WTC11 (cell line): ENCODE data around the gene TMEM131L. TPM values are rescaled to one million over a fixed set of nuclear protein-coding genes. Genes with fewer than 3 reads are reported as not detected.

Experiments
- ATAC-seq: fragments of 200-7000 bp; cut with Tn5 transposase; 2 replicates; pipeline ENCODE4 v1.10.0; 2021; ENCODE audit warnings: mild to moderate bottlenecking, moderate library complexity
- CTCF ChIA-PET: fragments of 300-600 bp; sonication (Branson Sonifier 250); formaldehyde crosslinking; loops from one replicate; lab custom pipeline; 2021; ENCODE audit warnings: antibody characterized with exemption; lab: Charles Lee
- POLR2A ChIA-PET: fragments of 350-600 bp; sonication (Branson Sonifier 250); formaldehyde crosslinking; loops from one replicate; lab custom pipeline; 2021; ENCODE audit warnings: antibody characterized with exemption; lab: Charles Lee
- DNase-seq: peaks from one replicate; pipeline ENCODE4 v3.0.0; 2021; ENCODE audit warnings: low spot score
- H3K27ac Mint-ChIP-seq: 2 replicates; pipeline ENCODE4 v1.8.0; 2021; ENCODE audit warnings: mixed read lengths
- H3K27me3 Mint-ChIP-seq: 2 replicates; pipeline ENCODE4 v1.8.0; 2021; ENCODE audit warnings: low read depth, mild to moderate bottlenecking, moderate library complexity, mixed read lengths
- H3K36me3 Mint-ChIP-seq: 2 replicates; pipeline ENCODE4 v1.8.0; 2021; ENCODE audit warnings: mixed read lengths
- H3K4me1 Mint-ChIP-seq: 2 replicates; pipeline ENCODE4 v1.8.0; 2022; ENCODE audit warnings: mixed read lengths
- H3K4me3 Mint-ChIP-seq: 2 replicates; pipeline ENCODE4 v1.8.0; 2021; ENCODE audit warnings: mild to moderate bottlenecking, moderate library complexity, mixed read lengths
- H3K9me3 Mint-ChIP-seq: 2 replicates; pipeline ENCODE4 v1.8.0; 2021; ENCODE audit warnings: mixed read lengths
- ATF3 ChIP-seq: sonication (generic); formaldehyde crosslinking; conservative IDR thresholded peaks from 2 replicates; pipeline ENCODE4 v1.8.1; 2022; ENCODE audit warnings: mild to moderate bottlenecking, missing genetic modification reagents
- ATF6 ChIP-seq: sonication (generic); formaldehyde crosslinking; IDR thresholded peaks from 2 replicates; pipeline ENCODE4 v1.8.1; 2023; ENCODE audit warnings: mild to moderate bottlenecking, missing genetic modification reagents
- CBFB ChIP-seq: sonication (generic); formaldehyde crosslinking; IDR thresholded peaks from 2 replicates; pipeline ENCODE4 v1.8.1; 2022; ENCODE audit warnings: mild to moderate bottlenecking, low read depth, missing genetic modification reagents
- E2F4 ChIP-seq: sonication (generic); formaldehyde crosslinking; IDR thresholded peaks from 2 replicates; pipeline ENCODE4 v1.8.1; 2022; ENCODE audit warnings: low read depth, mild to moderate bottlenecking, moderate library complexity, missing genetic modification reagents, borderline replicate concordance
- FOXJ3 ChIP-seq: sonication (generic); formaldehyde crosslinking; IDR thresholded peaks from 2 replicates; pipeline ENCODE4 v1.9.0; 2021; ENCODE audit warnings: missing genetic modification reagents, mild to moderate bottlenecking, borderline replicate concordance
- FOXK1 ChIP-seq: sonication (generic); formaldehyde crosslinking; IDR thresholded peaks from 2 replicates; pipeline ENCODE4 v1.8.0; 2022; ENCODE audit warnings: mild to moderate bottlenecking, moderate library complexity, missing genetic modification reagents
- HMGXB4 ChIP-seq: sonication (generic); formaldehyde crosslinking; IDR thresholded peaks from 2 replicates; pipeline ENCODE4 v1.8.1; 2023; ENCODE audit warnings: mild to moderate bottlenecking, moderate library complexity, missing genetic modification reagents
- IRF1 ChIP-seq: sonication (generic); formaldehyde crosslinking; IDR thresholded peaks from 2 replicates; pipeline ENCODE4 v1.8.0; 2023; ENCODE audit warnings: missing genetic modification reagents
- NFYB ChIP-seq: sonication (generic); formaldehyde crosslinking; conservative IDR thresholded peaks from 2 replicates; pipeline ENCODE4 v1.8.0; 2022; ENCODE audit warnings: low read depth, missing genetic modification reagents
- SMAD3 ChIP-seq: sonication (generic); formaldehyde crosslinking; IDR thresholded peaks from 2 replicates; pipeline ENCODE4 v1.8.0; 2022; ENCODE audit warnings: missing genetic modification reagents, mild to moderate bottlenecking, borderline replicate concordance
- STAT6 ChIP-seq: sonication (generic); formaldehyde crosslinking; conservative IDR thresholded peaks from 2 replicates; pipeline ENCODE4 v1.8.1; 2023; ENCODE audit warnings: mild to moderate bottlenecking, low read depth, missing genetic modification reagents, moderate library complexity
- TEAD1 ChIP-seq: sonication (generic); formaldehyde crosslinking; IDR thresholded peaks from 2 replicates; pipeline ENCODE4 v1.8.0; 2022; ENCODE audit warnings: mild to moderate bottlenecking, missing genetic modification reagents
- USF1 ChIP-seq: sonication (generic); formaldehyde crosslinking; IDR thresholded peaks from 2 replicates; pipeline ENCODE4 v1.8.0; 2022; ENCODE audit warnings: mild to moderate bottlenecking, missing genetic modification reagents
- ZNF121 ChIP-seq: sonication (generic); formaldehyde crosslinking; IDR thresholded peaks from 2 replicates; pipeline ENCODE4 v1.8.0; 2023; ENCODE audit warnings: missing genetic modification reagents
- ZNF219 ChIP-seq: sonication (generic); formaldehyde crosslinking; IDR thresholded peaks from 2 replicates; pipeline ENCODE4 v1.8.0; 2023; ENCODE audit warnings: missing genetic modification reagents, mild to moderate bottlenecking, borderline replicate concordance
- ZNF281 ChIP-seq: sonication (generic); formaldehyde crosslinking; IDR thresholded peaks from 2 replicates; pipeline ENCODE4 v1.8.0; 2023; ENCODE audit warnings: mild to moderate bottlenecking, missing genetic modification reagents
- total RNA-seq: library from RNA; stranded (reverse); gene quantifications from 3 replicates; pipeline ENCODE4 v1.2.3, GENCODE V29; 2021

Gene TMEM131L
- total RNA-seq, 1 experiment from 2014 or later = 26.7 TPM

GRCh38 chr4:153474251-153474650, 8.1 kb downstream of the TMEM131L start:
- POLR2A ChIA-PET = no interaction called here
- Mint-ChIP-seq H3K4me1 (peaks cover 24% of the 10 kb centered on the region), H3K9me3 (no peaks in the 10 kb centered on the region)
- CTCF ChIA-PET = no interaction called here
- TF ChIP-seq E2F4 (no peak), ATF6 (CRISPR knock-in tag) (no peak)
- TF ChIP-seq, all 79 proteins: peak for 0
- no peaks in the 10 kb centered on the region for H3K27me3 Mint-ChIP-seq
- ATAC-seq (no peak), DNase-seq (no peak)
- H3K4me3 Mint-ChIP-seq = no peak overlapping the region
- H3K27ac Mint-ChIP-seq = peak overlapping the region; percentile 59
- peaks cover 13% of the 10 kb centered on the region for H3K36me3 Mint-ChIP-seq

GRCh38 chr4:153476829-153477574, 10.8 kb downstream of the TMEM131L start:
- DNase-seq = no peak
- TF ChIP-seq TEAD1 (no peak), FOXJ3 (CRISPR knock-in tag) (no peak), ZNF219 (CRISPR knock-in tag) (no peak), HMGXB4 (CRISPR knock-in tag) (no peak), USF1 (CRISPR knock-in tag) (no peak), ZNF121 (no peak)
- TF ChIP-seq, all 79 proteins: peak for 0
- no peak for ATAC-seq
- H3K27me3 Mint-ChIP-seq = no peaks in the 10 kb centered on the region
- H3K4me1 Mint-ChIP-seq = peaks cover 36% of the 10 kb centered on the region
- POLR2A ChIA-PET = no interaction called here
- H3K4me3 Mint-ChIP-seq = no peak overlapping the region
- H3K27ac Mint-ChIP-seq = peak overlapping the region; percentile 80
- CTCF ChIA-PET = no interaction called here
- H3K36me3 Mint-ChIP-seq = peaks cover 19% of the 10 kb centered on the region
- H3K9me3 Mint-ChIP-seq = no peaks in the 10 kb centered on the region

GRCh38 chr4:153479101-153479500, 12.9 kb downstream of the TMEM131L start:
- Mint-ChIP-seq H3K36me3 (peaks cover 18% of the 10 kb centered on the region), H3K27me3 (no peaks in the 10 kb centered on the region), H3K27ac (peak overlapping the region; percentile 93), H3K9me3 (no peaks in the 10 kb centered on the region), H3K4me1 (peaks cover 36% of the 10 kb centered on the region), H3K4me3 (no peak overlapping the region)
- CTCF ChIA-PET = interaction anchor here (1.4 kb wide), 1 partner anchor 13 kb away, joined by 4 read pairs; the partner anchor contains the start of gene TMEM131L
- ATAC-seq (no peak; the same call in 1 of the 2 replicates), DNase-seq (no peak)
- POLR2A ChIA-PET = interaction anchor here (1.3 kb wide), 1 partner anchor 13 kb away, joined by 3 read pairs; the partner anchor contains the start of gene TMEM131L
- no peak for TF ChIP-seq SMAD3 (CRISPR knock-in tag)
- TF ChIP-seq ZNF281 = no peak
- no peak for TF ChIP-seq FOXK1 (CRISPR knock-in tag)
- no peak for TF ChIP-seq CBFB
- TF ChIP-seq E2F4 = no peak
- no peak for TF ChIP-seq IRF1 (CRISPR knock-in tag)
- no peak for TF ChIP-seq NFYB (CRISPR knock-in tag)
- no peak for TF ChIP-seq STAT6 (CRISPR knock-in tag)
- no peak for TF ChIP-seq ATF3 (CRISPR knock-in tag)
